ENCODE results near the gene CACNA2D3.

CACNA2D3 gene

DNA sequence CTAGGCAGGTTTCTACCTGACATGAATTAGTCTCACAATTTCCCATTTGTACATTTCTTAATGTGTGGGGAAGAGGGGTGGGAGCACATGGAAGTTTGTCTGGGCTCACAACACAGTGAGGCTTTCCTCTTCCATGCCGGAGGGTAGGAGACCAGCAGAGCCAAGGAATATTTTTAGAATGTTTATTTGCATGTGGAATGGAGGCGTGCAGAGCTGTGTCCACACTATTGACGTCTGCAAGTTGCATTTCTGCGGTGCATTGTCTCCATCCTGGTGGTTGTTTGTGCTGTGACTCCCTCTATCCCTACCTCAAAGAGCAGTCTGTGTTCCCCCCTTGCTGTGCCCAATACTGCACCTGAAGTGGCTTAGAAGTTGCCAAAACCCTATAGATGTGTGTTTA, 908.6 kb downstream of the CACNA2D3 start:
- DNase-seq: no peak

DNA sequence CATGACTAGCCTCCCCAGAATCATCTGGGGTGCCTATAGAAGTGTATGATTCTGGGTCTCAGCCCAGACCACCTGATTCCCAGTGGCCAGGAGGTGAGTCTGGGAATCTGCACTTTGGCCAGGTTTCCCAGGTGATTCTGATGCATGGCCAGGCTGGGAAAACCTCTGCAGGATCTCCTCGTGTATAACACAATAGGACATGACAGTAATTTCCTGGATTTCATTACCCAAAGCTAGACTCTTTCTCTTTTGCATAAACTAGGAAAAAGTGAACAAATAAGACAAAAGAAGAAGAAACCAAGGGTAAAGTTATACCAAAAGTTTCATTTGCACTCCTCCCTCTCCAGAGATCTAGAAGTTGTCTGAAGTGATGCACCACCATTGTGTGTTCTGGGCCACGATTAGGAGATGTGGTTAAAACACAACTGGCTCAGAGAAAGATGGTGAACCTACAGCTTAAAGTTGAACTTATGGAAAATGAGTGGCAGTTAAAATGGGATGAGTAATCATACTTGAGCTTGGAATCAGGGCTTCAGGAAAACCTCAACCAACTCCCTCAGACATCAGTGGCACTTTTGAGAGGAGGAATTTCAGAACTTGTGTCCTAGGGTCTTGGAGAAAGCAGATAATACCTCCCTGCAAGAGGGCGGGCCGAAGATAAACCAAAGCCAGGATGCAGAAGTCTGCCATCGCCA, 914.7 kb downstream of the CACNA2D3 start:
- DNase-seq: peak; percentile 6

DNA sequence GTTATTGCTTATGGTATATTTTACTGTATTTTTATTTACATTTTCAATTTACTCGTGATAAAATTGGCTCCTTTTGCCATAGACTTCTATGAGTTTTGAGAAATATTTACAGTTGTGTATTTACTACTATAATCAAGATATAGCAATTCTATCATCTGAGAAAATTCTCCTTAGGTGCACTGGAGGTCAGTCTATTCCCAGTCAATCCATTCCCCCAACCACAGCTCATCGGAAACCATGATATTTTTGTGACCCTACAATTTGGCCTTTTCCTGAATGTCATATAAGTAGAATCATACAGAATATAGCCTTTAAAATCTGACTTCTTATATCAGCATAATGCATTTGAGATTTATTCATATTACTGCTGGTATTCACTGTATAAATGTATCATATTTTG, 920.2 kb downstream of the CACNA2D3 start:
- DNase-seq: peak; percentile 30

DNA sequence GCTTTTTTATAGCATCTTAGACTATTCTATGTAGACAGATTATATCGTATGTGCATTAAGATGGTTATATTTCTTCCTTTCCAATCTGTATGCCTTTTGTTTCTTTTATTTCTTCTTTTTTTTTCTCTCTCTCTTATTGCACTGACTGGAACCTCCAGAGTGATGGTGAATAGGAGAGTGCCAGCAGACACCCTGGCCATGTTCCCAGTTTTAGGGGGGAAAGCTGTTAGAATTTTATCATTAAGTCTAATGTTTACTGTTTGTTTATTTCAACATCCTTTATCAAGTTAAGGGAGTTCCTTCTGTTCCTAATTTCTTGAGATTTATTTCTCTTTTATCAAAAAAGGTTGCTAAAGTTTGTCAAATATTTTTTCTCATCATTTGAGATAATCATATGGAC, 922.1 kb downstream of the CACNA2D3 start:
- DNase-seq: no peak

DNA sequence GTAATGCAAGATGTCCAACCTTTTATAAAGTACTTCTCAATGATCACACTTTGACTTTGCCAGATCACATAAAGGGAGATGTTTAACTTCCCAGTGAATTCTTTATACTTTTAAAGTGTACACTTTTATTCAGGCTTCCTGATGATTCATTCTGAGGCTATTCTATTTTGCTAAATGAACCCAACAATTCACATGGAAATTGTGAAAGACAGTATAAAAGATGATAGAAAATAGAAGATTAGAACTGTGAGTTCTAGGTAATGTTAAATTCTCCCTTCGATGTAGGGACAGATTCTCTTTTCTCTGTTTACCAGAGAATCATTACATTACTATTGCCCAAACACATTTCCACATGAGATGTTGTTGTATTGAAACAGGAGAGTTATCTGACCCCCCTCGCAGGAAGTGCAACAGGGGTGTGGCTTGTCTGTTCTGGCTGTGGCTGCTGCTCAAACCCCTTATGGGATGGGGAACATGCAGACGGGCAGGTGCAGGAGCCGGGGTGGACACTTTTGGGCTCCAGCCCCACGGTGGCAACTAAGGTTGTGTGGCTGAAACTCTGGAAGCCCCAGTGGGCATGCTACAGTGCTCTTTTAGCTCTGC, 936.8 kb downstream of the CACNA2D3 start:
- DNase-seq: peak; percentile 38

DNA sequence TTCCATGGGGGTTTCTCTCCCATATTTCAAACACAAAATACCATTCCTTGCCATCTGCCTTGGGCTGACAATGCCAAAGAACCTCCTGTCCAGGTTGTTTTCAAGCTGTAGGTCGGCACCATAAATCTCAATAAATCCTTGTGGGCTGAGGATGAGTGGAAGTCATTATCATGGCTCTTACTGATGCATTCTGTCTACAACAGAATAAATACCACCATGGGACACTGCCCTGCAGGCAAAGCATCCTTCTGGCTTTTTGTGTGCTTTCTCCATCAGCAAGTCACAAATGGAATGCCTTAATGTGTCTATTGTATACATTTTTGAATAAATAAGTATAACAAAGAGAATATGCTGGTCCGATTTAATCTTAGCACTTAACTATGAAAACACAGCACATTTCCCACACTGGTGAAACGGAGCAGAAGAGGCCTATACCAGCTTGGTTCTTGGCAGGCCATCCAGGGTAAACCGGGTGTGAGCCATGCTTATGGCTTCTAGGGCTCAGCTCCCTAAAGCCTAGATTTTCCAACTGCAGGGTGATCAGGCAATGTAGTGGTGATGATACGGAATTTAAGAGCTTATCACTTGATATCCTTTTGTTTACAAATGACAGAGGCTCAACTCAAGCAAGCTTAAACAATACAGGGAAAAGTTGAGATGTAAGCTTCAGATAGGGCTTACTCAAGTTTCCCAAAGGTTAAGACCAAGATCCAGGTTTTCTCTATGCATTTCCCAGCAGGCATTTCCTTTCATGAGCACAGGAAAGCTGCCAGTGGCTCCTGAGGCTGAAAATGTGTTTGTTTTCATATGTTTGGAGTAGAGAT, 938.8 kb downstream of the CACNA2D3 start:
- no peak for DNase-seq

DNA sequence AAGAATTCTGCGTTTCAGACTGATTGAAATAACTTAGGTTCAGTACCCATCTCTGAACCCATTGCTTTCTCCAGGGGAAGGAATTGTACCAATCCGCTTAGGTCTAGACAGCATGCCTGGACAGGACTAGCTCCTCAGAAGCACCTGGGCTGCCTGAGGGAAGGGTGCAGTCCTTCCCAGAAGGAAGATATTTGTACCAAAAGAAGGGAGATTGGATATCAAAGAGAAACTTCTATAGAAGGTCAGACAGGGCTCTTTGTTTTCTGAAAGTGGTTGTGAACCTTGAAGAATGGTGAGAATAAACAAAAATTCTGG, 939.3 kb downstream of the CACNA2D3 start:
- DNase-seq: no peak

DNA sequence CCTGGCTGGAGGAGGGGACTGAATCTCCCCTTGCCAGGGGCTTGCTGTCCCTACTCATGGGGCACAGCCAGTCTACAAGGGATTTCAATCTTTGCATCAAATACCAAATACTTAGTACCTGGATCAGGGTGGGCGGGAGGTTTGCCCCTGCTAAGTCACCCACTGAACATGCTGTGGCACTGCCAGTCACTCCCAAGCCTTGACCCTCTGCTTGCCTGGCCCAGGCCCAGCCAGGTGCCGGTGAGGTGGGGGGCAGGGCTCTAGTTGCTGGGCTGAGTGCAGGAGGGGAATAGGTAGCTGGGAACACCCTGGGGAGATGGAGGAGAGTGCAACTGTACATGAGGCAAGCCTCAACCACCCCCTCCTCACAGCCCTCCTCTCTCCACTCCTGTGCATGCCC, 941.8 kb downstream of the CACNA2D3 start:
- no peak for DNase-seq

DNA sequence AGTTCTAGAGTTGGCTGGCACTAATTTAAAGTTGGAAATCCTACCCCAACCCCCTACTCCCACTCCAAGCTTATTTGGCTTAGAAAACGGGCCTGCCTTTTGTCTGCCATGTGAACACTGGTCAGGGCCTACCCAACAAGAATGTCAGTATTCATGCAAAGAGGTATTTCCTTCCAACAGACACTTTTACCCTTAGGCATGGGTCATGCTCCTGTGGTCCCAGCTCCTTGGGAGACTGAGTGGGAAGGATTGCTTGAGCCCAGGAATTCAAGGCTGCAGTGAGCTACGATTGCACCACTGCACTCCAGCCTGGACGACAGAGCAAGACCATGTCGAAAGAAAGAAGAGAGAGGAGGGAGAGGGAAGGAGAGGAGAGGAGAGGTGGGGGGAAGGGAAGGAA, 943.0 kb downstream of the CACNA2D3 start:
- no peak for DNase-seq

DNA sequence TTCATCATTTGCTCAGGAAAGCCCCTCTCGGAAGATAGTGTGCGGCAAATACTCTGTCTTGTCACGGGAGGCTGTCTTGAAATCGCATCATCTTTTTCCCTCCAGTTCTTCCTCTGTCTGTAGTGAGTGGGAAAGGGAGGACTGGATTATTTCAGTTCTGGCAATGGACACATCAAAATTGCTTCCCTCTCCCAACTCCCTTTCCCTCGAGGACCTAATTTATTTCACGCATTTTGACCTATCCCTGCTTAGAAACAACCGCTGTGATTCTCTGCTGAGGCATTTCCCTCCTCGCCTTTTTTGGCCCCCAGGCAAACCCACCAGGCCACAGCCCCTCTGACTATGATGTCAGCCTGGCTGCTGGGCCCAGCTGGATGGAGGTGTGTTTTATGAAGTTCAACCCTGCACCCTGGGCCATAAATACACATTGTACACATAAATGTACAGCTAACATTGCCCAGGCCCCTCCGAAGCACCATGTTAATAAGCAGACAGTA, 944.2 kb downstream of the CACNA2D3 start:
- peak; percentile 74 for DNase-seq

DNA sequence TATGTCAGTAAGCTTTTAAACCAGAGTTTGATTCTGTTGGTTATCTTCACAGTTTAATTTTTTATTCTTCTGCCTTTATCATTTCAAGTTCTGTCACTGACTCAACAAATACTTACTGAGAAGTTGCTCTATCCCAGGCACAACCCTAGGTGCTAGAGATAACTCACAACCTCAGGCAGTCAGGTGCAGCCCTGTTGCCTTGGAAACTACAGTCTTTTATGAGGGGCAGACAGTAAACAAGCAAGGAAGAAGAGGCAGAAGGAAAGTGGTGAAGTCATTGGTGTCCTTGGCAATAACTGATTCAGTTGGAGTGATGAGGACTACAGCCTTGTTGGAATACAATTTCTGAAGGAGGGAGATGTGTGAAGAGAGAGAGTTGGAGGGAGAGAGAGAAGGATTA, 947.6 kb downstream of the CACNA2D3 start:
- no peak for DNase-seq

DNA sequence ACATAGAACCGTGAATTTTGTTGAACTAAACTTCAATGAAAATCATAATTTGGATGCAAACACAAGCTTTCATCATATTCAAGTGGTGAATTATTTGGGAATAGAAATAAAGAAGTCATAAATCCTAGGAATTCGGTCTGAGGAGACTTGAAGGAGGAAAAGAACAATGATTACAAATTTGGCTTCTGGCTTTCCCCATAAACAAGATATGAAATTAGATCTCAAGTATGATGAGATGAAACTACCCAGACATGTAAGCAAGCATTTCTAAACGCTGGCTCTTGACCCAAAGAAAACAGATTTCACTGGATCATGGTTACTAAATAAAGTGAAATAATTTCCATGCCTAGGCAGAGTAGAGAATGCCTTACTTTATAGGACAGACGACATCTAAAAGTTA, 952.4 kb downstream of the CACNA2D3 start:
- DNase-seq: no peak

DNA sequence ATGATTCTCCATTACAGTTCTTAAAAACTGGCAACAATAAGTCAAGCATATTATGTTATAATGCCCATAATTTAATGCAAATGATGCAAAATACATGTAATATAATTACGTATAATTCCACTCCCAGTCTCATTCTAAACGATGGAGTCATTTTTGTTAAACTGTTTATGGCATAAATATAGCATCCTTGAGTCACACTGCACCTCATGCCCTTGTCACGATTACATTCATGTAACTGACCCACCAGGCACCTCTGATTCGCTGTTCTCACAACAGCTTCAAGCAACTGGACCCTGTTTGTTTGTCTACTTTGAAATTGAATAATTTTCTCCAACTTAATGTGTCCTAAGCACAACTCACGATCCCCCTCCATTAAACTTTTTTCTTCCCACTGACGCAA, 953.5 kb downstream of the CACNA2D3 start:
- DNase-seq: no peak

DNA sequence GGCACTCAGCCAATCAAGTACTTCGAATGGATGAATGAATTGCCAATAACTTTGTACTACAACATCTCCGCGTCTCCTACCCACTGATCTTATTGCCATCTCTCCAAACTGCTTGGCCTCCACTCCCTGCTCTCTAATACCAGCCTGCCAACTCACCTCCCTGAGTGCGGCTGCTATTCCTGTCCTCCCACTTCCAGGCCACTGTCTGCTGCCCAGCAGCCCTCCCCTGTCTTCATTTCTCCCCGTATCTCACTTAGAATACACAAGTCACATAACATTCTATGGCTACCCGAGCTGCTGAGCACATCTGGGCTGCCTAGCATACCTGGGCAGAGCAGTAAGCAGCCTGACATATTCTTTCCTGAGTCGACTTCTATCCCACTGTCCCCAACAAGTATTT, 955.4 kb downstream of the CACNA2D3 start:
- no peak for DNase-seq

DNA sequence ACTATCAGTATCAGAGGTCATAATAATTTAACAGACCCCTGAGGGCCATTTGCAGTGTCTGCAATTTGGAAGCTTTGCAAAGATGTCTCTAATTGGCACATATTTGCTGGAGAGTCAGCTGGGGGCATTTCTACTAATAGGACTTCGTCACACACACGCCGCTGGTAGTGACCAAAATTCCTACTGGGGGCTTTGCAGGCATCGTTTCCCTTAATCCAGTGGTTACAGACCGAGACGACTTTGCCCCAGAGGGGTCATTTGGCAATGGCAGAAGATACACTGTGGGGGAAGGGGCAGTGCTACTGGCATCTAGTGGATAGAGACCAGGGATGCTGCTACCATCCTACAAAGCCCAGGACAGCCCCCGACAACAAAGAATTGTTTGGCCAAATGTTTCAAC, 956.5 kb downstream of the CACNA2D3 start:
- DNase-seq: no peak

DNA sequence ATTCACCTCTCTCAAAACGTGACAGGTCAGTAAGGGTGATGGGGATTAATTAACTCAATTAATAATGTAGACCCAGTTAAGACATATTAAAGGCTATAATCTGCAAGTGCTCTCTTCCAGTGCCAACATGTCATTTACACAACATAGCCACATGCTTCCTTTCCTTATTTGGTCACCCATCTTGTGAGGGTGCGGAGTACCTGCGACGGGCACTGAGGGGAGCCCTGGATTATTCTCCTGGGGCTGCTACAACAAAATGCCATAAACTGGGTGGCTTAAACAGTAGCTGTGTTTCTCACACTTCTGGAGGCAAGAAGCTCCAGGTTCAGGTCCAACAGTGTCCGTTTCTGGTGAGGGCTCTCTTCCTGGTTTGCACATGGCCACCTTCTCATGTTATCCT, 962.9 kb downstream of the CACNA2D3 start:
- DNase-seq: no peak

DNA sequence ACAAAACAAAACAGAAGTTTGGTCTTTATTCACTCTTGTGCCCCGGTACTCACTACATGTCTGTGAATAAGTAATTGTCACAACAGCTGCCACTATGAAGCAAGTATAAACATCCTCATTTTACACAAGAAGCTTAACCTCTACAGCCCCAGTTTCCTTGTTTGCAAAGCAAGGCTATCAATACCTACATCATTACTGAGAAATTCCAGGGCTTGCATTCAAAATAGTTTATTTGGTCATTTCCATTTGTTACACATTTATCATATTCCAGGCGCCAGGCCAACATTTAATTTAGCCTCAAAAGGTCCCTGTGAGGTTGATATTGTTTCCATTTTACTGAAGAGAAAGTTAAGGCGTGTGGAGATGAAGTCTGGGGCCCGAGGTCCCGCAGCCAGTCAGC, 966.9 kb downstream of the CACNA2D3 start:
- DNase-seq: peak; percentile 30

DNA sequence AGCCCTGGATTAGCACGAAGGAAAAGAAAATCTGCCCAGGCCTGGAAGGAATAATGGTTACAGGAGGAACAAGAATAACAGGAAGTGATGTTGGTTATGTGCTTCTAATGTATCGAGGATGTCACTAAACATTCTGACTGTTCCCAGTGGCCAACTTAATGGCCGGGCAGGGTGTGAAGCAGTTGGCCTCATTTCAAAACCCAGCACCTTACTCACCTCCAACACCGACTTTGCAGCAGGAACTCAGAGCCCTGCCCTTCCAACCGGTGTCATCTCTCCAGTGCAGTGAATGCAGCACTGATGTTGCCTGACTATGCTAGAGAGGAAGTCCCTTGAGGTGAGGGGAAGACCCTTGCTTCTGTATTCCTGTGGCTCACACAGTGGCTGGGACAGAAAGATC, 967.9 kb downstream of the CACNA2D3 start:
- DNase-seq: no peak

DNA sequence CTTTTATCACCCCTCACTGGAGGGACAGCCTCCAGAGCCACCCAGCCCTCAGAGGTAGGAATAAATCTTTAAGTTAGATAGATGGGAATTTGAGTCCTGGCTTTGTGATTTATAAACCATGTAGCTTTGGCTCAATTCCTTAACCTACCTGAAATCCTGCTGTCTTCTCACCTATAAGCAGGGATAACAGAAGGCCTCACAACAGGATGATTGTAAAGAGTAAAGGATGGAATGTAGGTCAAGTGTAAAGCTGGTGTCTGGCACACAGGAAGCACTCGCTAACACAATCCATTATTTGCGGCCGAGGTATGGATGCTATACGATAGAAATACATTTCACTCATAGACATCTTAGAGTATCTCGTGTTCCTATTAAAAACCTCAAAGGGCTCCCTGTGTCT, 968.4 kb downstream of the CACNA2D3 start:
- DNase-seq: no peak

DNA sequence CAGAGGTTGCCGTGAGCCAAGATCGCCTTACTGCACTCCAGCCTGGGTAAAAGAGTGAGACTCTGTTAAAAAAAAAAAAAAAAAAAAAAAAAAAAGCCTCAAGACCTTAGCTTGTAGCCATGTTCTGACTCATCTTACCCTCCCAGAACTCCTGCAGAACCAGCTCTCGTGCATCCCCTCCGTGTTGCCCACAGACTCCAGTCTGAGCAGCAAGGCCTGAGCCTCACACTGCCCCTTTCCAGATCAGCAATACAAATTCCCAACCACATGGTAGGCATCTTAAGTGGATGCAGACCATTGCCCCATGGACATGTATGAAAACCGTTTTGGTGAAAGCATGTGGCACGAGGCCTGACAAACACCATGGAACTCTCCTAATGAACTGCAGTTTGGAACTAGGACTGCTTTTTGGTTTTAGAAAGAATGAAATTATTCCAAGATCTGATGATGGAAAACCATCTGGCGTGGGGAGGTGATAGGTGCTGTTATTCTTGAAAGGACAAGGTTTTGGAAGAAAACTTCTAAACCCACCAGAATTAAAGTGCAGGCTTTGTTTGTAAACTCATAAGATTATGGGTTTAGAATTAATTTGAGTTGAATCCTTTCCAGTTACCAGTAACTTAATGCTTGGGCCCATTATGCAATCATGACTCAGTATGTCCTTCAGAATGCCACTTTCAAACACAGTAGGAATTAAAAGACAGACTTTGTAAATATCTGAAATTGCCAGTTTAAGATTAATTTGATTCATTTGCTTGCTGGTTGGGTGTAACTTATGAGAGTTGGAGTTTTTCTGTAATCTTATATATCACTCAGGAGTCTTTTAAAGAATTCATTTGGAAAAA, 969.3 kb downstream of the CACNA2D3 start:
- DNase-seq: peak; percentile 56

DNA sequence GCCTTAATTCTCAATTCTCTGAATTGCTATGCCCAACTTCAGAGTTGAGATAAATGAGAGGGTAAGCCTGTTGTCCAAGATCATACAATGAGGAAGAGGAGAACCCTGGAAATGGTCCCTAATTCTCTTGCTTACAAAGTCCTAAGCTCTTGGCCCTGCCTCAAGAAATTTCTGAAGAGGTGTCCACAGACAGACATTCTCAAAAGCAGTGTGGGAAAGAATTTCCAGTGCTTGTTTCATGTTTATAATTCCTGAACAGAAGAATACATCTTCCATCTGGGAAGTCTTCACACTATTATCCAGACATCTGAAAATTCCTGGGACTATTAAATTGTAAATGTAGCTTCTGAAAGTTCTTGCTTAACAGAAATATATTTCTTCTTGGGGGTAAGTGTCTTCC, 972.3 kb downstream of the CACNA2D3 start:
- DNase-seq: peak; percentile 17

DNA sequence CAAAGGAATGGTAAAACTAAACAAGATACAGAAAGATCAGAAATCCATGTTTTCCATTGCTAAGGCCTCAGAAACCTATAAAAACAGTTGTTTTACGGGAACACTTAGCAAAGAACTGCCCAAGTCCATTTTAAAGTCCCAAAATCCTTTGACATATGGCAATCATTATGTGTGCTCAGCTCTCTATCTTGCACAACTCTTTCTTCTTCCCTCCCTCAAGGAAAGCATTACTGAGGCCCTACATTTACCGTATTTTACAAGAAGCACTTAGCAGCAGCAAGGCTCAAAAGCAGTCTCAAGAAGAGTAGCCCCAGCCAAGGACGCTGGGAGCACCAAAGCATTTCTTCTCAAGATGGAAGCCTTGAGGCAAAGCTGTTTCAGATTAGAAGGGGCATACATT, 975.1 kb downstream of the CACNA2D3 start:
- DNase-seq: peak; percentile 20

DNA sequence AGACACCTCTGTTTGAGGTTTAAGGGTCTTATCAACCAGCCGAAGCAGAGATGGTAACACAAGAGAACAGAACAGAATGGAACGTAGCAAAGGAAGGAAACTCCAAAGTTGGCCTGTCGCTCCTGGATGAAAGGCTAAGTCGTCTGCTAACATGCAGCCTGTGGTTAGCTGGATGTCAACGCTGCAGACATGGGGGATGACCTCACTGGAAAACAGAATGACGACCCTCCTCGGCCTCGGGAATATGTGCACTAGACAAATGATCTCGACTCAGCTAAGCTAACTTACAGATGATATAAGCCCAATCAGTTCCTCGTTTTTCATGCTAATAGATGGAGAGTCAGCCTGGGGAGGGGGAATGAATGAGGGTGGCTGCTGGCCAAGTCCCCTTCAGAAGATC, 983.3 kb downstream of the CACNA2D3 start:
- no peak for DNase-seq
